Endometrial microvascular endothelial cells (primary cell): ENCODE measurements around the gene NHLRC3. TPM values are rescaled to one million over a fixed set of nuclear protein-coding genes. Genes with fewer than 3 reads are reported as not detected.
"Not testable (repeated sequence)": the region's sequence is repeated elsewhere in the genome, so short reads cannot be mapped to it uniquely, and the experiment has no call there.

Source experiments
- in situ Hi-C: cut with HindIII; loops from 2 replicates; pipeline ENCODE4 v1.10.0; 2017; ENCODE audit warnings: low sequenced_read_pairs, low pct_unique_long_range_greater_than_20kb; ENCODE audit errors: inconsistent ontology term
- total RNA-seq: library from RNA; depleted of rRNA; stranded (reverse); fragments of >200 nt; gene quantifications from one replicate; pipeline ENCODE4 v1.2.3, GENCODE V29; 2015; ENCODE audit errors: inconsistent ontology term

Gene NHLRC3, protein sequence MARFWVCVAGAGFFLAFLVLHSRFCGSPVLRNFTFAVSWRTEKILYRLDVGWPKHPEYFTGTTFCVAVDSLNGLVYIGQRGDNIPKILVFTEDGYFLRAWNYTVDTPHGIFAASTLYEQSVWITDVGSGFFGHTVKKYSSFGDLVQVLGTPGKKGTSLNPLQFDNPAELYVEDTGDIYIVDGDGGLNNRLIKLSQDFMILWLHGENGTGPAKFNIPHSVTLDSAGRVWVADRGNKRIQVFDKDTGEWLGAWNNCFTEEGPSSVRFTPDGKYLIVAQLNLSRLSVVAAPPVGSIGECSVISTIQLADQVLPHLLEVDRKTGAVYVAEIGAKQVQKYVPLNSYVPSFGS
- total RNA-seq, result 3.8 TPM

DNA sequence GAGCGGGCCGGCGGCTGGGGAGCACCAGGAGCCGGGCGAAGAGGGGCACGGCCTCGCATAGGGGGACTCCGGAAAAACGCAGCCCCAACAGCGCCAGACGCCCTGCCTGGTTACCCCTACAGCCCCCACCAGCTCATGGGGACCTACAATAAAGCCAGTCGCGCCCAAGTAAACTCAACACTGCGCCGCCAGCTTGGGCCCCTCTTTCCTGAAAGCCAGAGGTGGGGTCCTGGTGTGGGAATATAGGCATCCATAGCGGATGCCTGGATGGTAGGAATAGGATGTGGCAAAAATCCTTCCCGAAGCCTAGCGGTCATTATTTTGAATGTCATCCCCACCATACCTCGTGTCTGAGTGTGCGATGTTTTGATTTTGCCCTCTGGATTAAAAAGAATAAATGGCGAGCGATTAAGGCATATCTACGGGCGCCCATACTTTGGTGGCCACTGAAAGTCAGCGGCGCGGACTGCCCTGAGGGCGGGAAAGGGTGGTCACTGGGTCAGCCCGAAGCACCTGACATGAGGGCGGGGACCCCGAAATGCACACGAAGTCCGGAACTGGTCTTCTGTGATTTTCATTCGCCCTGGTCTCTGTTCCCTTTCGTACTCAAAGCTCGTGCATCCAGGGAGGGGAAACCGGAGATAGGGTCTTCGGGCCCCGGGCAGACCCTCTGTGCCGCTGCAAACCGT lies at the start of gene NHLRC3, which contains the start of gene PROSER1:
TSS of gene NHLRC3 (plus strand) at position 577 of the 689 bp plus-strand sequence. CDS start 184 bp downstream, outside the sequence.
TSS of gene PROSER1 (minus strand) at position 210 of the 689 bp plus-strand sequence. CDS start 847 bp downstream, outside the sequence.
- in situ Hi-C loops, result no loop called here

DNA sequence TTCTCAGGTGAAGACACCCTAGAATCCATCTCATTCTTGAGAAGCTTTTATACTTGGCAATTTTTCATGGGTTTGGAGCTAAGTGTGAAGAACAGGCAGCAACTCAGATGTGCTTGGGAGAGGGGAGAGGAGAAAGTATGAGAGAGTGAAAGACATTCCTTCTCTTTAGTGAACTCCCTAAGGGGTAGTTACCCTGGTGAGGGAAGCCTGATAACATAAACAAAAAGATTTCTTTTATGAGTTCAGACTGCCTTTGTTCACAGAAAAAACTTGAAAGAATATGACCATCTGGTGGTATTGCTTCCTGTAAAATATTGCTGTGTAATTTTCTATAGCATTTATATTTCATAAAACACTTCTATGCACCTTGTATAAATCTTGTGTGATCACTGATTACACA lies 47.6 kb upstream of the NHLRC3 start, which contains the start of gene STOML3:
TSS of gene STOML3 (minus strand) at position 139 of the 400 bp plus-strand sequence. CDS start at position 29, 110 bp downstream.
- in situ Hi-C loops, result no loop called here

DNA sequence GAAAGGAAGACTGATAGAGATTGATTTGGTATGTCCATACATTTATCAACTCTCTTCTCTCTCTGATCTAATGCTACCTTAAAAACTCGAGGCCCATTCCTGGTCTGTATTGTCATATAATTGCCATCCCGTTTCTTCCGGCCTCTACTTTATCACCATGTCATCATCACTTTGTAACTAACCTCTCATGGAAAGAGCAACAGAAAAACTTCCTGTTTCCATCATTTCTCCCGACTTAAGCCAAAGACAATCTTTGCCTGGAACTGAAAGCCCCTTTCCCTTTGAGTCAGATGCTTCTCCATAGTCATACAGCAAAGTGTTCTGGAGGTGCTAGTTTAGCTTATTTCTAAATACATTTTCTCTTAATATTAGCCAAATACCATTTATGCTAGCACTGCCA lies 44.9 kb upstream of the NHLRC3 start:
- in situ Hi-C loops, result no loop called here

DNA sequence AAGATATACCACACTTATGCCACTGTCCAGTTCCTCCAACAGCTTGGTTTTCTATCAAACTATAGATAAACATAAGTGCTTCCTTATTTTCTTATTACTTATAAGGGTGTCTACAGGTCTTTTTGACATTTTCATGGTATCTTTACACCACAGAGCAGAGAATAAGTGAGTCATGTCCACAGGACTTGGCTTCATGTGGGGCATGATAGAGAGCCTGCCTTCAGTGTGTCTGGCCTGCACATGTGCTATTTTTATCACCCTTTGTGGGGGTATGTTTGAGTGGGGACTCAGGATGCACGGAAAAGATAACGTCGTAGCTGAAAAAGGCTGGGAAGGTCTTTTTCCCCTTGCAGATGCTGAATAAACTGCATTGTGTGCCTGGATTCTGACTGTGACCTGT lies 39.5 kb upstream of the NHLRC3 start:
- in situ Hi-C loops, result no loop called here

DNA sequence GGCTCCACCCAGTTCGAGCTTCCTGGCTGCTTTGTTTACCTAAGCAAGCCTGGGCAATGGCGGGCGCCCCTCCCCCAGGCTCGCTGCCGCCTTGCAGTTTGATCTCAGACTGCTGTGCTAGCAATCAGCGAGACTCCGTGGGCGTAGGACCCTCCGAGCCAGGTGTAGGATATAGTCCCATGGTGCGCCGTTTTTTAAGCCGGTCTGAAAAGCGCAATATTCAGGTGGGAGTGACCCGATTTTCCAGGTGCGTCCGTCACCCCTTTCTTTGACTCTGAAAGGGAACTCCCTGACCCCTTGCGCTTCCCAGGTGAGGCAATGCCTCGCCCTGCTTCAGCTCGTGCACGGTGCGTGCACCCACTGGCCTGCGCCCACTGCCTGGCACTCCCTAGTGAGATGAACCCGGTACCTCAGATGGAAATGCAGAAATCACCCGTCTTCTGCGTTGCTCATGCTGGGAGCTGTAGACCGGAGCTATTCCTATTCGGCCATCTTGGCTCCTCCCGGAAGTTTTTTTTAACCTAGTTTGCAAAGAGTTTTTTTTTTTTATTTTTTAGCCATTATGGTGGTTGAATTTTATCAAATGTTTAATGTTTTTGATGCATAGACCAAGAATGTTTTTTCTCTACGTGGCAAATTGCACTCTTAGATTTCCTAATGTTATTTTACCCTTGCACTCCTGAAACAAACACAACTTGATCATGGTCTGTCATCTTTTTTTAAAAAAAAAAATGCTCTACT lies 31.7 kb upstream of the NHLRC3 start:
- in situ Hi-C loops, result not testable (repeated sequence)

DNA sequence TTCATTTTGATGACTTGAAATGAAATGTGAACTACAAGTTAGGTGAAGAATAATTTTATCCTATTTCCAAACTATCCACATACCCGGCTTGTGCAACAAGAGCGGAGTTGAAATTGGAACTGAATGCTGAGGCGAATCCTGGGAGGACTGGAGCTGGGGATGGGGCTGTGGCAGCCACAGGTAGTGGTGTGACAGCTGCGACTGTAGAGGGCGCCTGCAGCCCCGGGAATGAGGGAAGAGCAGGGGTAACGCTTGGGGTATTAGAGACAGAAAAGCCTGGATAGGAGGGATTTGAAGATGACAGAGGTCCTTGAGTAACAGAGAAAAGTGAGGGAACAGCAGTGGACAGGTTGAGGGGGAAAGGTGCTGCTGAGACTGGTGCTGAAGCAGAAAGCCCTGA lies 25.6 kb upstream of the NHLRC3 start:
- in situ Hi-C loops, result no loop called here

DNA sequence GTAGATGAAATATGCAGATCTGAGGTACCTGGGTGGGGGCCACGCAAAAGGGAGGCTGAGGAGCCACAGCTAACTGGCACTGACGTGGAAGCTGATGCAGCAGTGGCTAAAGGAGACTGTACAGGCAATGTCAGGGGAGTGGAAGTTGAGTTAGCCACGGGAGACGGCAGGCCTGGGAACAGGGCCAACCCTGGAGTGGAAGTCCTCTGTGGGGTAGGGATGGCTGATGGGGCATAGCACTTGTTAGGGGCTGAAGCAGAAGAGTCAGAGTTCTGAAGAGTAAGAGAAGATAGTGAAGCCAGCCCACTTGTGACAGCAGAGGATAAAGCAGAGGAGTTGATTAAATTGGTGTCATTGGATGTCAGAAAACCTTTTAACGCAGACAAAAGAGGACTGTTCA lies 24.8 kb upstream of the NHLRC3 start:
- in situ Hi-C loops, result no loop called here

DNA sequence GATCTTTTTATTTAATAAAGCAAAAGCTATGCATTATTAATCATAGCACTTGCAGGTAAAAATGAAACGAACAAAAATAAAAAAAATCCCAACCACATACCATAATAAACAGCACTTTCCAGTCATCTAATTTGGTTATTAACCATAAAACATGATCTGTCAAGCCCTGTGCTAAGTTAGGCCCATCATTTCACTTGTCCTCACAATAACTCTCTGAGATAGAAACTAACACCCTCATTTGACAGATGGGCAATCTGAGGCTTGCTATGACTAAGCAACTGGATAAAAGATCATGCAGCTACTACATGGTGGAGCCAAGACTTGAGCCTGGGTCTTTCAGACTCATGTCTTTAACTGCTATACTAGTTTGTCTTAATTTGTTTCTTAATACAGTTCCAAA lies 22.2 kb upstream of the NHLRC3 start:
- in situ Hi-C loops, result no loop called here

DNA sequence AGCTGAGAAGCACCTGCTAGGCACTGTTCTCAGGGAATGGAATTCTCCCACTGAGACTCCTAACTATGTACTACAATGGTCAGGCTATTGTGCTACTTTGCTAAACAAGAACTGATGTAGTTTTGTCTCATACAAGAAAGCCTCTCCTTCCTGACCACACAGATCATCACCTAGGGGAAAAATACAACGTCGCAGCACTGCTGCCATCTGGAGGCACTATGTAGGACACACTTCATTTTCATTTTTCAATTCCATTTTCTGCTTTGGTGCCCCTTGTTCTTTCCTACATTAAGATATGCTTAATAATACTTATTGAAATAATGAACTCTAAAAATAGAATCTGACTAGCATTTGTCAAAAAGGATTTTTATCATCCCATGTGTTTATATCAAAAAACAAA lies 21.5 kb upstream of the NHLRC3 start:
- in situ Hi-C loops, result no loop called here

DNA sequence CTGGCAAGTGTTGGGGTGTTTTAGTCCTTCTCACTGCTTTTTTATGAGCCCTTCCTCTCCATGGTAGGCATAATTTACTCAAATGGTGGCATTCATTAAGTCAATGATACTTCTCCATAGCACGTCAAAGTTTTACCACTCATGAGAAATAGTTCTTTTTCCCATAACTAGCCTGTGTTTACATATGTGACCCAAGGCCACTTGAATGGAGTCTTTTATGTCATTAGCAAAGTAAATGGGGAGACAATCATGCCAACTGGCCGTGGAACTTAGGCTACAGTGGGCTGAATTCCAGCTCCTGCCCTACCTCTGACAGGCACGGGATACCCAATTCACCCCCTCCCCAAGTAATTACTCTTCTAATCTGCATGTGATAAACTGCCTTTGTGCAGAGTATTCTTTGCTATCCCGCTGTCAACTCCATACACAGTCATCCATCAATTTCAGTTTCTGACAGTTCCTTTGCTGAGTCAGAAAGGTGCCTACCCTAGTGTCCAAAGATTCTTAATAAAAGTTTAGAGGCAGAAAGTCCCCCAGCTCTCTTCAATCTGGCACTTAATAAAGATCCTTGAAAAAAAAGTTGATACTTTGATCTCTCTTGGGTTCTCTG lies 17.3 kb upstream of the NHLRC3 start:
- in situ Hi-C loops, result no loop called here

DNA sequence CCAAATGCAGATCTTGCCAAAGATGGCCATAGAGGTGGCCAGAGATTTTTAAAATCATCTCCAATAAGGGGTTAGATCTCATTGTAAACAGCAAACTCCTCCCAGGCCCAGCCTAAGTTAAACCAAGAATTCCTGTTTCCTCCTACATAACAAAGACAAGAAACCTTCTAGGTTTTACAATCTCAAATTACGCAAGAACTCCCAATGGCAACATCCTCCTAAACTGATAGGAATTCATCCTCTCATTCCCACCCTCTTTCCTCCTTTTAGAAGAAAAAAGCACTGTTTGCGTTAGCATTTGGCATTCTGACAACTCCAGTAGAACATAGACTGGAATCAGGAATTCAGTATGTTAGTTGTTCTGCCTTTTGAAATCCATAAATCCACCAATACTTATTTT lies 14.9 kb upstream of the NHLRC3 start:
- in situ Hi-C loops, result no loop called here

DNA sequence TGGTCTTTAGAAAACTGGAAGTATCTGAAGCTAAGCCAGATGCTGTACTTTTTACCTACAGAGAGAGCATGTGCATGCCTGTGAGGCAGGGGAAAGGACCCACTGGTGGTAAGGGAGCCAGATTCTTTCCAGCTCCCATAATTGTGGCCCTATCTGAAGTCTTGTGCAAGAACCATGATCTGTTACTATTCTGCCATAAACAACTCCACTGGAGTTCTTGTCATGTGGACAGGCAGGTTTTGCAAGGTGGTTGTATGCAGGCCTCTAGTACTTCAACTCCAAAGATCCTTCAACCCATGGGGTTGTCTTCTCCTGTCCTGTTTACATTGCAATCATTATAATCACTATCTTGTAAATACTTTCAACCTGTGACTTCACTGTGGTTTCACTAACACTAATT lies 14.5 kb upstream of the NHLRC3 start:
- in situ Hi-C loops, result no loop called here

DNA sequence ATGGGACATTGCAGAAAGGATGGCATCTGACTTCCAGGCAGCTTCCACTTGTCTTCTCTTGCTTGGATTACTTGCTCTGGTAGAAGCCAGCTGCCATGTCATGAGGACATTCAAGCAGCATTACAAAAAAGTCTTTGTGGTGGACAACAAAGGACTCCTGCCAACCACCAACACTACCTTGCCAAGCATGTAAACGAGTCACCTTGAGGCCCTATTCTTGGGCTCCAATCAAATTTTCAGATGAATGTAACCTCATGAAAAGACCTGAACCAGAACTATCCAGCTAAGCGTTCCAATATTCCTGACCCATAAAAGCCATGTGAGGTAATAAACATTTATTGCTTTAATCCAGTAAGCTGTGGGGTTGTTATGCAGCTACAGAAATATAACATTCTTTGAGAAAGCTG lies 12.8 kb upstream of the NHLRC3 start:
- in situ Hi-C loops, result no loop called here

DNA sequence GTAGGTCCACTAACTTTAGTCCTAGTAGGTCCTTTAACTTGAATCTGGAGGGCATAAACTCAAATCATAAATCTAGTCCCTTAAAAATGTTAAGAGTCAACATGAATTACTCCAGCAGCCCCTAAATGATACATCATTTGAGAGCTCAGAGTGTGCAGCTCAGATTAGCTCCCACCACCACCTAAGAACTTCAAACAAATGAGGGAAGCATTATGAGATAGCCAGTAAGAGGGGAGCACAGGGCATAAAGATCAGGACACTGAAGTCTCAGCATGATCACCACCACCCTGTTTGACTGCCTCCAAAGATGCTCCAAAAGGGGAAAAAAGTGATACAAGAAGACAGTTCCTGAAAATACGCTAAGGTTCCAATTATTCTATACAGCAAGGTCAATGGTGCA lies 6.1 kb upstream of the NHLRC3 start:
- in situ Hi-C loops, result no loop called here

DNA sequence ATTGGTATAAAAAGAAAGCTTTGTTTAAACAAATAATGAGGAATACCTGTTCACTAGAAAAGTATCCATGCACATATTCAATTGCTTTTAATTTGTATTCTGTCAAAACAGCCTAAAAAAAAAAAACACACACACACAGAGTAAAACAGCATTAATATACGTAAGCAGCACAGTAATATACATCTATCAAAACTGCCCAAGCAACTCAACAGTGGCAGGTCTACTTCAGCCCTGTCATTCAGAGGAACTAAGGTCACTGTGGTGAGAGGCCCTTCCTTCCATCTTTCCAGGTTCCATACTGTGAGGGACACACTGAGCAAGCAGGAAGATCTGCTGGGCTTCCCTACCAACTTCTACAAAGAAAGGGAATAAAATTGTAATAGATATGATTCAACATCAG lies 4.2 kb upstream of the NHLRC3 start:
- in situ Hi-C loops, result no loop called here

DNA sequence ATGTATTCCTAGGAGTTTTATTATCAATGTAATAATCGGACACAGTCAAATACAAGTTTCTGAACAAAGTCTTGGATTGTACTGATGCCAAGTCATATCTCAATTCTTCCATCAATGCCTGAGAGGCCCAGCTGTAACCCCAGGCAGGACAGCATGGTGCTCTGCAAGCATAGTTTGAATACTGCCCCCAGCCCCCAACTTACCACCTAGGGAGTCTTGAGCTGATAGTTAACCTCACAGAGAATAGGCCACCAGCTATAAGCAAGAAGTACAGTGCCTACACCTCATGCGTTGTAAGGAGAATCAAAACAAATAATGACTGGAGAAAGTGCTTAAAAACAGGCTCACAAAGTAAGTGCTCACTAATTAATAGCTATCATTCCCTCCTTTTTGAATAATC lies 3.1 kb upstream of the NHLRC3 start:
- in situ Hi-C loops, result no loop called here

DNA sequence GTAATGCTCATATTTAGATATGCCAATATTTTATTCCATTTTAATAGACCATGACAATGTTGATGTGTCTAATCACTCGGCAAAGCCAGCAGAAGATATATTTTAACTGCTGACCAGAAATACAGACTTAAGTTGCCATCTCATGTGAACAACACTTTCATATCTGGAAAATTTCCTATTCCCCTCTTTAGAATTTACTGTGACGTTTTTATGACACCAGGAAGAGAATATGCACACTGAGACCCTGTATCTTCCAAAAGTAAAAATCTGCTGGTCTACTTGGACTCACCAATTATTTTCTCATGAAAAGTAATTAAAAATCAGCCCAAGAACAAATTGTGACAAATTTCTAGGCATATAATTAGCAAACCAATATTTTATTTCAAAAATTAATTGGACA lies 2.5 kb upstream of the NHLRC3 start:
- in situ Hi-C loops, result no loop called here

DNA sequence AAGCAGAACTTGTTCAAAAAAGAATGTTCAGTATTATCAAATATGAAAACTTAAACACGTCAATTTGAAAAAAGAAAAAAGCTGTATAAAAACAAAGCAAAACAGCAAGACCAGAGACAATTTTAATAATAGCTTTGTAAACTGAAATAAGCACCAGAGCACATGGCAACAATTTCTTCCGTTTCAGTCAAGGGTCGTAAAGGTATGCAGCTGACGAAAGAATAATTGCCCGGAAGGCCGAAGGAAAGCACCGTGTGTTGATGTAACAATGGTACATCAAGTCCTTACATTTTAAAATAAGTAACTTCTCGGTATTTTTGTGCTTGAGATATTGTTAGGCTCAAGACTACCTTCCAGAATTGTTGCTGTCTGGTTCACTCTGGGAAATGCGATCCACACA lies 2.0 kb upstream of the NHLRC3 start:
- in situ Hi-C loops, result no loop called here

DNA sequence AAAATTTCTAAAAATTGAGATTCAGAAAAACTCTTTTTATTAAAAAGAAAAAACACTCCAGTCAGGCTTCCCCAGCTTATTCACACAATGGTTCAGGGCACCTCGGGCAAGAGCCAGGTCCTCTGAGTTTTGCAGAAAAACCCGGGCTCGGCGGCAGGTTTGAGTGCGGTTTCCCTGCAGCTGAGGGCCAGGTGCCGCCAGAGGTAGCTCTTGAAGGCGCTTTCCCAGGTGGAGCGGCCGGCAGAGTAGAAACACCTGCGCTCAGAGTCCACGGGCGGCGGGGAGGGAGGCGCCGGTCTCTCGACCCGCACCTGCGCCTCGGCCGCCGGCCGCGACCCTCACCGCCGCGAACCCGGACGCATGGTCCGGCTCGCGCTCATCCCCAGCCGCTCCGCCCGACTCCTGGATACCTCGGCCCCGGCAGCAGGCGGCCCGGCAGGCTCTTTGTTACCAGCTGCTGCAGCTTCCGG lies 811 bp upstream of the NHLRC3 start:
- in situ Hi-C loops, result no loop called here
